IPS DF 4.7 (cell line): Measurements from ENCODE around the gene RNASE2.
A peak's percentile ranks its signal among the peaks of the same experiment; 100 is the strongest.
"Not testable (repeated sequence)": the region's sequence is repeated elsewhere in the genome, so short reads cannot be mapped to it uniquely, and the experiment has no call there.

Experiments
- DNase-seq: peaks from one replicate; pipeline ENCODE4 v3.0.0-alpha.2; 2013; ENCODE audit warnings: low spot score; ENCODE audit errors: extremely low read depth

Gene RNASE2

DNA sequence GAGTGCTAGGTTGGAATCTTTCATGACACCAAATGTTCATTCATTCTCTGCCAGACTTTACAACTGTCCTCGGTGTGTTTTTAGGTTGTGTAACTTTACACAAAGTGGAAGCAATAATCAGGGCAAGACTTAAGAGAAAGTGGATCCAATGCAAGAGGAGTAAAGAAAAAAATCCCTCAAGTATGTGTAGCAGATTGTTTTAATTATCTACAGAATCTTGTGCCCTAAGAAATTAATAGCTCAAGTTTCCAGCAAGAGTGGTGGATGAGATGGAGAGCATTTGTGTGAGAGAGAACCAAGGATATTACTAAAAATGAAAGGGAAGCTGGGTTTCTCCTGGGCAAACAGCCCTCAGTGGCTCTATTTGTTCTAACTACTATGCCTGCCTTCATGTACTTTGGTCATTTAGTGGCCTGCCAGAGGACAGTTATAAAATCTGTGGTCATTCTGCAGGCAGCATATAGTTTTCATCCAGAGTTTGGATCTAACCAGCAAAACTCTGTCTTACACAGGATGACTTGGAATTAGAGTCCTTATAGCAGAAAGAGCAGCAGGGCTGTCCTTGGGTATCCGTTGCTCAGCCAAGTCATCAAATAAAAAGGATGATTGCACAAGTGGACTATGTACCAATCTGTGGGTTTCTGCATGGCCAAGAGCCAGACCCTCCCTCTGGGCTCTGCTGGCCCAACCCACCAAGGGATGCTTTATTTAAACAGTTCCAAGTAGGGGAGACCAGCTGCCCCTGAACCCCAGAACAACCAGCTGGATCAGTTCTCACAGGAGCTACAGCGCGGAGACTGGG lies at the start of gene RNASE2:
TSS of gene RNASE2 (plus strand) at position 752 of the 802 bp plus-strand sequence. CDS start 285 bp downstream, outside the sequence.
- DNase-seq, result not testable (repeated sequence)

- no peak for DNase-seq
Measured at GRCh38 chr14:20905676-20906075, 49.6 kb upstream of the RNASE2 start.

DNA sequence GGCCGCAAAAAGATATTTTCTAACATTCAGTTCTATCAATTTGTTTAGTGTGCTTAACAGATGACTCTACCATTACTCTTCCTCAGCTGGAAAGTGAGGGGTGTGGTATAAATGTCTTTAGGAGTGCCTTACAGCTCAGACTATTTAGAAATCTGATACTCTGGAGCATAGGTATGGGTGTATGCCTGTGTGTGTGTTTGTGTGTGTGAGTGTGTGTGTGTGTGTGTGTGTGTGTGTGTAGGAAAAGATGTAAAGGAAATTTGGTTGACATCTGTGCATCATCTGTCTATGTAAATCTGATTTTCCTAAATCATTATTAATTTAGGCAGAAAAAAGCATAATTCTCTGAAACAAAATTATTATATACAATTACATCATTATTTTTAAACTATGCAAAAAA lies 48.1 kb upstream of the RNASE2 start:
- DNase-seq, result no peak

DNA sequence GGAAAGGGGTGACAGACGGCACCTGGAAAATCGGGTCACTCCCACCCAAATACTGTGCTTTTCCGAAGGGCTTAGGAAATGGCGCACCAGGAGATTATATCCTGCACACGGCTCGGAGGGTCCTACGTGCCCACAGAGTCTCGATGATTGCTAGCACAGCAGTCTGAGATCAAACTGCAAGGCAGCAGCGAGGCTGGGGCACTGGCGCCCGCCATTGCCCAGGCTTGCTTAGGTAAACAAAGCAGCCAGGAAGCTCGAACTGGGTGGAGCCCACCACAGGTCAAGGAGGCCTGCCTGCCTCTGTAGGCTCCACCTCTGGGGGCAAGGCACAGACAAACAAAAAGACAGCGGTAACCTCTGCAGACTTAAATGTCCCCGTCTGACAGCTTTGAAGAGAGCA lies 44.5 kb upstream of the RNASE2 start:
- not testable (repeated sequence) for DNase-seq

- DNase-seq, result not testable (repeated sequence)
Measured at GRCh38 chr14:20919038-20919756, 36.1 kb upstream of the RNASE2 start.

DNA sequence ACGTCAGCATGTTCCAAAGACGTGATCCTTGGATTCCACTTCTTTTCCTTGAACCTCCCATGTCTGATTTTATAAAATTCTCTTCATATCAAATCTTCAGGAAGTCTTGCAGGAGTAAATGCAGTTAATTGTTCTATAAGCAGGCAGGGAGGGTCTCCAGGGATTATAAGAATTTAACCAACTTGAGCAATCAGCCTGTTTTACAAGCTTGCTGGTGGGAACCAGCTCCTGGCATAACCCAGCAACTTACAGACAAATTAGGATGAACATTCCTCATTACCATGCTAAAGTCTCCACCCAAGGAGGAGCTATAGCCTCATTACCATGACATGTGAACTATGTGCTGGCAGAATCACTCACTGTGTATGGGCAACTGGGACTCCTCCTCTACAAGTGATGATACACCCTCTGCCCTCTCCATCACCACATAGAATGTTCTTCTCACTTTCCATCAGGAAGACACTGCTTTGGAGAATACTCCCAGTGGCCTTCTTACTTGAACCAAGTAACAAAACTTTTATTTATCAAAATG lies 31.5 kb upstream of the RNASE2 start:
- not testable (repeated sequence) for DNase-seq

DNA sequence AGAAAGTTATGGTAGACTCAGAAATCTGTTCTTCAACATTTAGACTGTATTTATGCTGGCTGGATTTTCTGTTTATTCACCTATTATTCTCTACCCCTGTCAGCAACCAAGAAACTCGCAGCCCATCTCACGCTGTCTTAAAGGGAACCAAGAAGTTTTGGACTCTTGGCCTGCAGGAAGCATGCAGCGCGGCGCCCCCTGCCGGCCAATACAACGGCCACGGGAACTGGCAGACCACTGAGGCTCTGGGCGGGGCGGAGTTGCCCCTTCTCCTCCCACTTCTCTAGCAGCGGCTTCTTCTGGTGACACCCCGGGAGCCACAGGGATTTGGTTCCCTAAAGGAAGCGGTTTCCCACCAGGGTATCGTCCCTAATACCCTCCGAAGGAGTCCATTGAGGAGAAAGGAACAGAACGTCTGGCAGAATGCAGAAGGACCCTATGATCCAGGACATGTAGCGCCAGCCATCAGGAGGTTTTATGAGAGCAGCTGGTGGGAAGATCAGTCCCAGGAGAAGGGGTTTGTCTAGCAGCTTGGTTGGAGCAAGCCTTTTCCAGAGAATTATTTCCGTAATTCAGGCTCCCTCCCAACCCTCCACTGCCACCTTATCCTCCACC lies 21.0 kb upstream of the RNASE2 start:
- peak; percentile 33 for DNase-seq

GRCh38 chr14:20935303-20935984 lies 19.8 kb upstream of the RNASE2 start:
- DNase-seq, result no peak

- not testable (repeated sequence) for DNase-seq
Measured at GRCh38 chr14:20945146-20945545, 10.1 kb upstream of the RNASE2 start.

- DNase-seq, result not testable (repeated sequence)
Measured at GRCh38 chr14:20946707-20947106, 8.6 kb upstream of the RNASE2 start.

- not testable (repeated sequence) for DNase-seq
Measured at GRCh38 chr14:20955538-20955873, 219 bp downstream of the RNASE2 start.

- DNase-seq, result no peak
Measured at GRCh38 chr14:20956376-20956976, 1.2 kb downstream of the RNASE2 start.

GRCh38 chr14:20958946-20959345 lies 3.7 kb downstream of the RNASE2 start:
- DNase-seq, result not testable (repeated sequence)

GRCh38 chr14:20969336-20969735 lies 14.0 kb downstream of the RNASE2 start:
- no peak for DNase-seq

DNA sequence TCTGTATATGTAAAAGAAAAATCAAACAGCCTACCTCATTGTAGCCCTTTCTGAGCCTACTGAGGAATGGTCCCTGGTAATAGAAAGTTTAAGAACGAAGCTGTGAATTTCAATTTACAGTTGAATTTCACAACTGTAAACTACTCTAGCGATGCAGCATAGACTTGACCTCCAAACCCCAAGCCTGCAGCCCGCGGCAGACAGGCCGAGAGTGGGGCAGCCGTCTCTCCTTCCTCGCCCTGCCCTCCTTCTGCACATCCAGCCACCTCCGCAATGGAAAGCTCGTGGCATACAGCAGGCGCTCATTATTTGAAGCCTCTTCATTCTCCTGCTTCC lies 15.3 kb downstream of the RNASE2 start:
- no peak for DNase-seq

GRCh38 chr14:20970983-20971704 lies 15.9 kb downstream of the RNASE2 start:
- peak; percentile 60 for DNase-seq

DNA sequence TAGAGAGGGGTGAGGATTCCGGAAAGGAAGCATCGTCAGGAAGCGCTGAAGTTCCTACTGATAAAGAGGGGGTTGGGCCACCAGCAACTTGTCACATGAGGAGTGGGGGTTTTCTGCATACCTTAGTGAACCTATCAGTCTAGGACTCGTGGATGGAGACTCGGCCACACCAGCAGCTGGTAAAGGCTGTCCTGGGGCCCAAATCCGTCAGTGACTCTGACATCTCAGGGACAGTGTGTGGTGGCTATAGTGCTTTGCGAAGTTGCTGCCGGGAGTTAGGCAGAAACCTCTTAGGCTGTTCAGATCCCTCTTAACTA lies 16.4 kb downstream of the RNASE2 start:
- DNase-seq, result no peak

DNA sequence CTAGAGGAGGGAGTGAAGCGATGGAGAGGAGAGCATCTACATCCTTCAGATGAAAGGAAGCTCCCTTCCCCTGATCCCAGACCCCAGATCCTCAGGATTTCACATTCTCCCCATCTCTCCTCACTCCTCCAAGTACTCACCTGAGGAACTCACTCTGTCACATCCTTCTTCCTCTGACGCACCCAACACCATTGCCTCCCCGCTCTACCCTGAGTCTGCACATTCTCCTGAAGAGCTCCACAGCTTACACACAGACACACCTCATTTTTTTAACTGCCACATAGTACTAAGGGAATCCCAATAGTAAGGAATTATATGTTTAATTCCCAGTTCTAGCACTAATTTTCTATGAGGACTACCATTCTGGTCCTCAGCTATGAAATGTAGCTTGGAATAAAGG lies 18.2 kb downstream of the RNASE2 start:
- DNase-seq, result no peak

- no peak for DNase-seq
Measured at GRCh38 chr14:20976291-20976690, 21.0 kb downstream of the RNASE2 start.

DNA sequence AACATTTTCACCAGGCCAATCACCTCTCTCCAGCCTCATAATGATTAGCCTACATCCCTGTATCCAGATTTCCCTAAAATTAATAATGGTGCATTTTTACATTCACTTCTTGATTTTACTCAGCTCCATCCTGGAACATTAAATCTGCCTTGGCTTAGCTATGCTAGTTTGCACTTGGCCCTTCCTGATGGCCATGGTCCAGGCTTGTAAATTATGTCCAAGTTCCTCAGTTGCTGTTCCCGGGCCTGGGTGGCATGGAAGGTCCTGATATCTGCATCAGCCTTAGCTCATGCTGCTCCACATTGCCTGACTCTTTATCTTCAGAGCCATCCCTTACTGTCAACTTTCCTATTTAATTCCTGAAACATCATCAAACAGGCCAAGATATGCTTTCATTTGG lies 23.4 kb downstream of the RNASE2 start:
- DNase-seq, result no peak

- no peak for DNase-seq
Measured at GRCh38 chr14:20980906-20981305, 25.6 kb downstream of the RNASE2 start.
